Peyer's patch (tissue), 4 donors: ENCODE results near the gene FARS2.

ENCODE experiments used
- POLR2A ChIP-seq, 2 donors: fragments of 450-650 bp; IDR thresholded peaks; one replicate each; pipeline ENCODE4 v1.5.1; 2017; ENCODE audit warnings: antibody characterized with exemption in 2 of 2, mild to moderate bottlenecking in 2 of 2, moderate library complexity in 2 of 2
- TF ChIP-seq, protein P1 (sequence below), 6 experiments: fragments of 450-650 bp in 4 of 6; fragments of 200-600 bp in 2 of 6; sonication (generic) in 1 of 6; IDR thresholded peaks; one replicate each; pipeline ENCODE4 v1.5.1; 2017 to 2019; ENCODE audit warnings: antibody characterized with exemption in 6 of 6, mild to moderate bottlenecking in 3 of 6, moderate library complexity in 1 of 6

GRCh38 chr6:5455142-5455541, 193.8 kb downstream of the FARS2 start:
- no peak for TF ChIP-seq POLR2A (IDR thresholded peaks at IDR 0.05)
- TF ChIP-seq, protein P1, sequence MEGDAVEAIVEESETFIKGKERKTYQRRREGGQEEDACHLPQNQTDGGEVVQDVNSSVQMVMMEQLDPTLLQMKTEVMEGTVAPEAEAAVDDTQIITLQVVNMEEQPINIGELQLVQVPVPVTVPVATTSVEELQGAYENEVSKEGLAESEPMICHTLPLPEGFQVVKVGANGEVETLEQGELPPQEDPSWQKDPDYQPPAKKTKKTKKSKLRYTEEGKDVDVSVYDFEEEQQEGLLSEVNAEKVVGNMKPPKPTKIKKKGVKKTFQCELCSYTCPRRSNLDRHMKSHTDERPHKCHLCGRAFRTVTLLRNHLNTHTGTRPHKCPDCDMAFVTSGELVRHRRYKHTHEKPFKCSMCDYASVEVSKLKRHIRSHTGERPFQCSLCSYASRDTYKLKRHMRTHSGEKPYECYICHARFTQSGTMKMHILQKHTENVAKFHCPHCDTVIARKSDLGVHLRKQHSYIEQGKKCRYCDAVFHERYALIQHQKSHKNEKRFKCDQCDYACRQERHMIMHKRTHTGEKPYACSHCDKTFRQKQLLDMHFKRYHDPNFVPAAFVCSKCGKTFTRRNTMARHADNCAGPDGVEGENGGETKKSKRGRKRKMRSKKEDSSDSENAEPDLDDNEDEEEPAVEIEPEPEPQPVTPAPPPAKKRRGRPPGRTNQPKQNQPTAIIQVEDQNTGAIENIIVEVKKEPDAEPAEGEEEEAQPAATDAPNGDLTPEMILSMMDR (IDR thresholded peaks at IDR 0.05), result no peak
